D721Med (cell line): ENCODE data around the gene PLCD4.

Experiments
- DNase-seq: peaks from one replicate; pipeline ENCODE4 v3.0.0; 2011; ENCODE audit warnings: low spot score; ENCODE audit not compliant: insufficient read length
- FAIRE-seq: peaks from 2 replicates; lab custom pipeline; 2011; peaks lifted over from hg19 to GRCh38; lab: Jason Lieb, UNC
- TF ChIP-seq, protein P1 (sequence below): IDR thresholded peaks from 2 replicates; pipeline ENCODE4 v1.5.1; 2012; ENCODE audit warnings: mild to moderate bottlenecking, control low read depth; ENCODE audit not compliant: insufficient read depth; ENCODE audit errors: missing control alignments

The PLCD4 gene

GRCh38 chr2:218607436-218608115, at the start of gene PLCD4:
TSS of gene PLCD4 (plus strand) at chr2:218607899. CDS start at chr2:218615740, 7,841 bp downstream.
- no peak for DNase-seq

DNA sequence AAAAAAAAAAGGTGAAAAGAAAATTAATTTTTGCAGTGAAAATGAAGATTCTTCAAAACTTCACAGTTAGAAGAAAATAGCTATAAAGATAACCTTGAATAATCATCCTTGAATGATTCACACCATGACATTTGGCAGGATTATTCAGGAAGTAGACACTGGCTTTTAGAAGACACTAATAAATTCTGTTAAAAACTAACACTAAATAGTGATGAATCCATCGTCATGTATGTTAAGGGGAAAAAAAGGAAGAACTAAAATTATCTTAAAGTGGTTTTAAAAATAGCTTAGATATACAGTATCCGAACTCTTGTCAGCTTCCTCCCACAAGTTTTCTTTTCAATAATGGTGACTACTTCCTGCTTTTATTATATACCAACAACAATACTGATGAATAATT, 49.8 kb upstream of the PLCD4 start:
- TF ChIP-seq, protein P1, sequence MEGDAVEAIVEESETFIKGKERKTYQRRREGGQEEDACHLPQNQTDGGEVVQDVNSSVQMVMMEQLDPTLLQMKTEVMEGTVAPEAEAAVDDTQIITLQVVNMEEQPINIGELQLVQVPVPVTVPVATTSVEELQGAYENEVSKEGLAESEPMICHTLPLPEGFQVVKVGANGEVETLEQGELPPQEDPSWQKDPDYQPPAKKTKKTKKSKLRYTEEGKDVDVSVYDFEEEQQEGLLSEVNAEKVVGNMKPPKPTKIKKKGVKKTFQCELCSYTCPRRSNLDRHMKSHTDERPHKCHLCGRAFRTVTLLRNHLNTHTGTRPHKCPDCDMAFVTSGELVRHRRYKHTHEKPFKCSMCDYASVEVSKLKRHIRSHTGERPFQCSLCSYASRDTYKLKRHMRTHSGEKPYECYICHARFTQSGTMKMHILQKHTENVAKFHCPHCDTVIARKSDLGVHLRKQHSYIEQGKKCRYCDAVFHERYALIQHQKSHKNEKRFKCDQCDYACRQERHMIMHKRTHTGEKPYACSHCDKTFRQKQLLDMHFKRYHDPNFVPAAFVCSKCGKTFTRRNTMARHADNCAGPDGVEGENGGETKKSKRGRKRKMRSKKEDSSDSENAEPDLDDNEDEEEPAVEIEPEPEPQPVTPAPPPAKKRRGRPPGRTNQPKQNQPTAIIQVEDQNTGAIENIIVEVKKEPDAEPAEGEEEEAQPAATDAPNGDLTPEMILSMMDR, result no peak
- FAIRE-seq (no peak), DNase-seq (no peak)

More at GRCh38 chr2:218607436-218608115, at the start of gene PLCD4:
- TF ChIP-seq, protein P1, result no peak
- no peak for FAIRE-seq

- FAIRE-seq, result no peak
- TF ChIP-seq, protein P1, result no peak
- DNase-seq, result no peak
These were observed 48.7 kb upstream of the PLCD4 start for GRCh38 chr2:218558986-218559385.

GRCh38 chr2:218564056-218564455, 43.6 kb upstream of the PLCD4 start:
- DNase-seq (no peak), FAIRE-seq (no peak)
- TF ChIP-seq, protein P1, result no peak

- no peak for DNase-seq
- FAIRE-seq, result no peak
- TF ChIP-seq, protein P1, result no peak
These were observed 41.4 kb upstream of the PLCD4 start for GRCh38 chr2:218566296-218566695.

GRCh38 chr2:218567797-218568189, 39.9 kb upstream of the PLCD4 start:
- no peak for FAIRE-seq
- no peak for DNase-seq
- TF ChIP-seq, protein P1, result no peak
